Adrenal gland (tissue), 12 donors: ENCODE data around the gene PSPC1. TPM values are rescaled to one million over a fixed set of nuclear protein-coding genes. Genes with fewer than 3 reads are reported as not detected.

Experiments
- DNase-seq, 7 donors: peaks; one replicate each; pipeline ENCODE4 v3.0.0-alpha.2; 2019 to 2020
- H3K27ac ChIP-seq, 5 donors: fragments of 200-600 bp; sonication (generic) in 4 of 5; 1 replicate in 3 of 5; 2 replicates in 2 of 5; pipeline versions ENCODE4 v1.5.1 to v1.8.0; 2016 to 2020; ENCODE audit warnings: mild to moderate bottlenecking in 1 of 5
- H3K27me3 ChIP-seq: fragments of 200-600 bp; 2 replicates; pipeline ENCODE4 v1.8.0; 2021
- H3K36me3 ChIP-seq, 2 donors: fragments of 200-600 bp; replicated peaks in 1 of 2; 1 replicate in 1 of 2; 2 replicates in 1 of 2; pipeline versions ENCODE4 v1.5.1 to v1.8.0; 2018 to 2022
- H3K4me1 ChIP-seq, 2 donors: fragments of 200-600 bp; replicated peaks in 1 of 2; 1 replicate in 1 of 2; 2 replicates in 1 of 2; pipeline versions ENCODE4 v1.5.1 to v1.8.0; 2018 to 2021
- H3K4me3 ChIP-seq, 4 donors: fragments of 200-600 bp; sonication (generic) in 3 of 4; one replicate each; pipeline ENCODE4 v1.5.1; 2016 to 2018
- H3K9me3 ChIP-seq, 3 donors: fragments of 200-600 bp; sonication (generic) in 1 of 3; replicated peaks in 1 of 3; 1 replicate in 2 of 3; 2 replicates in 1 of 3; pipeline versions ENCODE4 v1.5.1 to v1.8.0; 2016 to 2021
- POLR2A ChIP-seq, 2 donors: fragments of 450-650 bp; IDR thresholded peaks; one replicate each; pipeline ENCODE4 v1.6.1; 2017; ENCODE audit warnings: antibody characterized with exemption in 2 of 2, mild to moderate bottlenecking in 2 of 2, moderate library complexity in 1 of 2
- WGBS, 4 donors: extraction: QIAGEN DNeasy Blood & Tissue Kit in 2 of 4; methylation state at CpG; one replicate each; pipeline versions ENCODE4 v1.1.5 to v1.1.7; 2013 to 2017; 5-methylcytosine and 5-hydroxymethylcytosine counted together
- intact Hi-C, 2 donors: fragments of 100-400 bp; cut with DNase I; formaldehyde crosslinking; loops; one replicate each; pipeline versions ENCODE4 v1.14.1 to v1.15.0; 2022 to 2023
- polyA plus RNA-seq, 3 donors: library from polyadenylated mRNA; stranded (reverse); fragments of 200-250 nt in 2 of 3; fragments of 350-450 nt in 1 of 3; fragmentation: Illumina TruSeq in 1 of 3; extraction: RNeasy Lipid Tissue Mini Kit (QIAGEN cat#74804) in 1 of 3; gene quantifications; one replicate each; pipeline ENCODE4 v1.2.3, GENCODE V29; 2013 to 2014
- total RNA-seq, 9 donors: library from RNA; depleted of rRNA in 4 of 9; stranded (reverse); fragments of >200 nt in 4 of 9; fragments of 120-200 nt in 1 of 9; fragmentation: NEBNext Ultra II Directional in 1 of 9; extraction: Animal tissue kit (Norgen Biotek cat#: 25700) in 1 of 9; gene quantifications; one replicate each; pipeline versions ENCODE4 v1.1.0 to v1.2.4, GENCODE V29; 2013 to 2023
- TF ChIP-seq, protein P1 (sequence below), 6 experiments: fragments of 450-650 bp in 4 of 6; fragments of 200-600 bp in 2 of 6; sonication (generic) in 1 of 6; IDR thresholded peaks; 1 replicate in 5 of 6; 2 replicates in 1 of 6; pipeline versions ENCODE4 v1.5.1 to v1.8.0; 2016 to 2021; ENCODE audit warnings: antibody characterized with exemption in 6 of 6, mild to moderate bottlenecking in 2 of 6, moderate library complexity in 1 of 6
- donor health status: healthy with polysubstance abuse.
- donor health status: Bipolar disorder and iron deficiency.
- donor health status: DM: yes; HTN: yes; CAD: no.
- donor health status: DM: no; HTN: no; CAD: no.
- donor health status: DM: no; HTN: no; CAD: no.
- donor health status: DM: yes; HTN: yes; CAD: no.

Gene PSPC1
- total and polyA plus RNA-seq, 12 donors, result 36.9 to 79.5 (median 50.6) TPM

DNA sequence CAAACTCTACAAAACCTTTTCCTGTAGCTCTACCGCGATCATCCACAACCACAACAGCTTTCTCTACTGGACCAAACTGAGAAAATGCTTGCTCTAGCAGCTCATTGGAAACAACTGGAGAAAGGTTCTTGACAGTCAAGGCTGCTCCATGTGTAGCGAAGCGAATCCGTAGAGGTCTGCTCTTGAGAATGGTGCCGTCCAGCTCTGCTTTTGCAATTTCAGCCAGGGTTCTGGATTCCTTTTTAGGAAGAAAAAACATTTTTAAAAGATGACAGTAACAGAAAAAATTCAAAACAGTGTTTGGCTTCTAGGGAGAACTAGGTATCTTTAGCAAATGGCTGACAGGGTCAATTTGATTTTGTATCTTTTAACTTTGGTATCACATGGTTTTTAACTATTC, 10.4 kb downstream of the PSPC1 start:
- TF ChIP-seq, protein P1, sequence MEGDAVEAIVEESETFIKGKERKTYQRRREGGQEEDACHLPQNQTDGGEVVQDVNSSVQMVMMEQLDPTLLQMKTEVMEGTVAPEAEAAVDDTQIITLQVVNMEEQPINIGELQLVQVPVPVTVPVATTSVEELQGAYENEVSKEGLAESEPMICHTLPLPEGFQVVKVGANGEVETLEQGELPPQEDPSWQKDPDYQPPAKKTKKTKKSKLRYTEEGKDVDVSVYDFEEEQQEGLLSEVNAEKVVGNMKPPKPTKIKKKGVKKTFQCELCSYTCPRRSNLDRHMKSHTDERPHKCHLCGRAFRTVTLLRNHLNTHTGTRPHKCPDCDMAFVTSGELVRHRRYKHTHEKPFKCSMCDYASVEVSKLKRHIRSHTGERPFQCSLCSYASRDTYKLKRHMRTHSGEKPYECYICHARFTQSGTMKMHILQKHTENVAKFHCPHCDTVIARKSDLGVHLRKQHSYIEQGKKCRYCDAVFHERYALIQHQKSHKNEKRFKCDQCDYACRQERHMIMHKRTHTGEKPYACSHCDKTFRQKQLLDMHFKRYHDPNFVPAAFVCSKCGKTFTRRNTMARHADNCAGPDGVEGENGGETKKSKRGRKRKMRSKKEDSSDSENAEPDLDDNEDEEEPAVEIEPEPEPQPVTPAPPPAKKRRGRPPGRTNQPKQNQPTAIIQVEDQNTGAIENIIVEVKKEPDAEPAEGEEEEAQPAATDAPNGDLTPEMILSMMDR (IDR thresholded peaks at IDR 0.05), result no peak
- no peak for TF ChIP-seq POLR2A (IDR thresholded peaks at IDR 0.05)
- peak in 1 of 7 donors; percentile 30 for DNase-seq
- WGBS, 4 donors, result 82 to 89% (median 84%) methylated on average over 6 of the region's 6 CpGs
- no peaks in the 10 kb centered on the region for H3K27me3 ChIP-seq
- no peak overlapping the region for H3K27ac ChIP-seq
- no peak overlapping the region for H3K4me3 ChIP-seq
- peaks cover 6 to 22% of the 10 kb centered on the region in 2 donors for H3K4me1 ChIP-seq
- H3K9me3 ChIP-seq, result no peaks in the 10 kb centered on the region
- intact Hi-C loops, result no loop called here
- peaks cover 0 to 30% of the 10 kb centered on the region in 2 donors for H3K36me3 ChIP-seq

DNA sequence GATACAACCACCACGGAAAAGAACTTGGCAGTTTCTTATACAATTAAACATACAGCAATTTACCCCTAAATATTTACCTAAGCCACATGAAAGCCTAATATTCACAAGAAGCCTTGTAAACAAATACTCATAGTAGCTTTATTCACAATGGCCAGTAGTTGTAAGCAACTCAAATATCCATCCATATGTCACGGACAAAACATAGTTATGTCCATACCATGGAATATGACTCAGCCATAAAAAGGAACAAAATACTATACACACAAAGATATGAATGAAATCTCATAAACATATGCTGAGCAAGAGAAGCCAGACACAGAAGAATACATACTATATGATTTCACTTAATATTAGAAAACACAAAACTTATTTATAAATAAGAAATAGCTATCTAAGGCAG, 12.9 kb downstream of the PSPC1 start:
- Histone ChIP-seq H3K36me3 (peaks cover 0 to 30% of the 10 kb centered on the region in 2 donors), H3K27me3 (no peaks in the 10 kb centered on the region), H3K27ac (no peak overlapping the region), H3K9me3 (no peaks in the 10 kb centered on the region), H3K4me3 (no peak overlapping the region), H3K4me1 (peaks cover 7 to 36% of the 10 kb centered on the region in 2 donors)
- WGBS, 4 donors, result 83 to 95% (median 93%) methylated on average over 2 of the region's 2 CpGs
- TF ChIP-seq POLR2A (IDR thresholded peaks at IDR 0.05), result no peak
- TF ChIP-seq, protein P1 (IDR thresholded peaks at IDR 0.05), result no peak
- intact Hi-C loops, result loop anchor here in 1 of 2 donors (10.0 kb wide), 1 partner anchor 135 kb away; the partner anchor contains the start of gene MPHOSPH8
- no peak for DNase-seq

DNA sequence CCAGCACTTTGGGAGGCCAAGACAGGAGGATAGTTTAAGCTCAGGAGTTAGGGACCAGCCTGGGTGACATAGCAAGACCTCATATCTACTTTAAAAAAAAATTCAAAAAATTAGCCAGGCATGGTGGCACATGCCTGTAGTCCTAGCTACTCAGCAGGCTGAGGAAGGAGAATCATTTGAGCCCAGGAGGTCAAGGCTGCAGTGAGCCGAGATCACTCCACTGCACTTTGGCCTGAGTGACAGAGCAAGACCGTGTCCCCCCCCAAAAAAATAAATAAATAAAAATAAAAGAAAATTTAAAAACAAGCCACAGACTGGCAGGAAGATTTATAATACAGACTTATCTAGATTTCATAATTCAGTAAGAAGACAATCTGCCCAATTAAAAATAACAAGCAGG, 14.8 kb downstream of the PSPC1 start:
- Histone ChIP-seq H3K9me3 (no peaks in the 10 kb centered on the region), H3K27ac (no peak overlapping the region), H3K27me3 (no peaks in the 10 kb centered on the region), H3K4me3 (no peak overlapping the region), H3K36me3 (peaks cover 0 to 30% of the 10 kb centered on the region in 2 donors), H3K4me1 (peaks cover 7 to 37% of the 10 kb centered on the region in 2 donors)
- intact Hi-C loops, result loop anchor here in 1 of 2 donors (10.0 kb wide), 1 partner anchor 133 kb away; the partner anchor contains the start of gene MPHOSPH8
- TF ChIP-seq, protein P1 (IDR thresholded peaks at IDR 0.05), result no peak
- no peak for TF ChIP-seq POLR2A (IDR thresholded peaks at IDR 0.05)
- DNase-seq, result peak in 5 of 7 donors; percentile 16 to 61 (median 40)
- WGBS, 4 donors, result 35 to 42% (median 37%) methylated on average over 2 of the region's 2 CpGs

DNA sequence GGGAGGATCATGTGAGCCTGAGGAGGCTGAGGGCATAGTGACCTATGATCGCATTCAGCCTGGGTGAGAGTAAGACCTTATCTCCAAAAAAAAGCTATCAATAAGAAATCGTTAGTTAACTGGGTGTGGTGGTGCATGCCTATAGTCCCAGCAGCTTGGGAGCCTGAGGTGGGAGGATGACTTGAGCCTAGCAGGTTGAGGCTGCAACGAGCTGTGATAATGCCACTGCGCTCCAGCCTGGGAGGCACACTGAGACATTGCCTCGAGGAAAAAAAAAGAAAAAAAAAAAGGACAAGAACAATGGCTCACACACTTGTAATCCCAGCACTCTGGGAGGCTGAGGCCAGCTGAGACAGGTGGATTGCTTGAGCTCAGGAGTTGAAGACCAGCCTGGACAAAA, 16.2 kb downstream of the PSPC1 start:
- TF ChIP-seq, protein P1 (IDR thresholded peaks at IDR 0.05), result no peak
- no peak for TF ChIP-seq POLR2A (IDR thresholded peaks at IDR 0.05)
- Histone ChIP-seq H3K9me3 (no peaks in the 10 kb centered on the region), H3K27me3 (no peaks in the 10 kb centered on the region), H3K36me3 (peaks cover 0 to 21% of the 10 kb centered on the region in 2 donors), H3K4me3 (no peak overlapping the region), H3K27ac (no peak overlapping the region), H3K4me1 (peaks cover 7 to 32% of the 10 kb centered on the region in 2 donors)
- intact Hi-C loops, result loop anchor here in 1 of 2 donors (10.0 kb wide), 1 partner anchor 132 kb away; the partner anchor contains the start of gene MPHOSPH8
- 59 to 69% (median 62%) methylated on average over 5 of the region's 5 CpGs for WGBS, 4 donors
- DNase-seq, result peak in 1 of 7 donors; percentile 43
